NT2/D1 (cell line): Measurements from ENCODE around the gene DLX4.

Experiments
- SUZ12 ChIP-seq: IDR thresholded peaks from 2 replicates; pipeline ENCODE4 v1.6.1; 2011; ENCODE audit not compliant: insufficient read length, insufficient read depth; ENCODE audit errors: extremely low read depth
- YY1 ChIP-seq: IDR thresholded peaks from 2 replicates; pipeline ENCODE4 v1.6.1; 2011; ENCODE audit not compliant: insufficient read length, insufficient read depth

DNA sequence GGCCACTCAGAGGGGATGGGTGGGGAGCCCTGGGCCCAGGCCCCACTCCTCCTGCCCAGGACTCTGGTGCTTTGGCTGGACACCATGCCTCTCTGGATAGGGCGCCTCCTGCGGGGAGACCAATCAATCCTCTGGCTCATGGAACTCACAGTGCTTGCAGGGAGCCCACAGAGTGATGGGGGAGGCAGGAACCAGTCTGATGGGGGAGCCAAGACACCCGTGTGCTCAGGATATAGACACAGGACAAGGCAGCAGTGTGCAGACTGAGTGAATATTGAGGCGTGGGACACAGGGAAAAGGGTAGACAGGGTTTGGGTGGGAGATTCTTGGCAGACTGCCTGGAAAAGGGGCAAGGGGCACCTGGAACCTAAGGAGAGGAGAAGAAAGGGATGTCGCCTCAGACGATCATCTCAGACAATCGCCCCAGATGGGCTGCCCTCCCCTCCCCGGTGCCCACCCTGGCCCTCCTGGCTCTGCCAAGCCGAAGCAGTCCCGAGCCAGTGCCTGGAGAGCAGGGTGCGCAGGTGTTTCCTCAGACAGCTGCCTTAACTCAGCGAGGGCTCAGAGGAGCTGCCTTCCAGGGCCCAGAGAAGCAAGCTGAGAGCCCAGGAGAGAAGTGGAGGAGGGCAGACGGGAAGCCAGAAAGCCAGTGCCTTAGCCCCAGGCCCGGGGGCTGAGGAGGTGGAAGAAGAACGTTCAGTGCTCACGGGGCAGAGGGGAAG lies 37.4 kb upstream of the DLX4 start:
- TF ChIP-seq YY1 (no peak), SUZ12 (no peak)
